Loucy (cell line): ENCODE results near the gene HYAL3.

Experiments used
- H2AFZ ChIP-seq: fragments of 200-600 bp; sonication (generic); 2 replicates; pipeline ENCODE4 v1.6.0; 2016; ENCODE audit warnings: antibody characterized with exemption, mild to moderate bottlenecking, low read length, moderate library complexity
- H3F3A ChIP-seq: fragments of 200-600 bp; 2 replicates; pipeline ENCODE4 v1.6.0; 2016; ENCODE audit warnings: antibody characterized with exemption, low read depth, mild to moderate bottlenecking
- H3K27me3 ChIP-seq: fragments of 200-600 bp; sonication (generic); 2 replicates; pipeline ENCODE4 v1.6.1; 2014; ENCODE audit warnings: low read length, mild to moderate bottlenecking; ENCODE audit not compliant: insufficient read depth, poor library complexity, severe bottlenecking
- H3K36me3 ChIP-seq: fragments of 200-600 bp; sonication (generic); 2 replicates; pipeline ENCODE4 v1.6.1; 2016; ENCODE audit warnings: low read length; ENCODE audit not compliant: insufficient read depth
- H3K4me1 ChIP-seq: fragments of 200-600 bp; sonication (generic); 2 replicates; pipeline ENCODE4 v1.5.1; 2014; ENCODE audit warnings: low read length, mild to moderate bottlenecking; ENCODE audit not compliant: insufficient read depth, poor library complexity, severe bottlenecking
- H3K4me2 ChIP-seq: fragments of 200-600 bp; sonication (generic); 2 replicates; pipeline ENCODE4 v1.6.0; 2014; ENCODE audit warnings: antibody characterized with exemption, low read length, low read depth, mild to moderate bottlenecking; ENCODE audit not compliant: poor library complexity, severe bottlenecking
- H3K4me3 ChIP-seq: fragments of 200-600 bp; sonication (generic); 2 replicates; pipeline ENCODE4 v1.5.1; 2014; ENCODE audit warnings: low read length, mild to moderate bottlenecking, mixed read lengths; ENCODE audit not compliant: poor library complexity, severe bottlenecking
- H3K79me2 ChIP-seq: fragments of 200-600 bp; sonication (generic); 2 replicates; pipeline ENCODE4 v1.6.1; 2014; ENCODE audit warnings: low read length; ENCODE audit not compliant: insufficient read depth
- H3K9ac ChIP-seq: fragments of 200-600 bp; sonication (generic); 2 replicates; pipeline ENCODE4 v1.6.0; 2014; ENCODE audit warnings: mild to moderate bottlenecking, low read depth, low read length, moderate library complexity; ENCODE audit not compliant: poor library complexity, severe bottlenecking
- H3K9me2 ChIP-seq: fragments of 200-600 bp; sonication (generic); replicated peaks from 2 replicates; pipeline ENCODE4 v1.6.1; 2016; ENCODE audit warnings: low read depth, low read length, mixed read lengths
- H3K9me3 ChIP-seq: fragments of 200-600 bp; sonication (generic); 2 replicates; pipeline ENCODE4 v1.6.1; 2014; ENCODE audit warnings: mild to moderate bottlenecking, antibody characterized with exemption, low read length, low read depth; ENCODE audit not compliant: insufficient read depth
- H4K20me1 ChIP-seq: fragments of 200-600 bp; sonication (generic); 2 replicates; pipeline ENCODE4 v1.6.0; 2014; ENCODE audit warnings: antibody characterized with exemption, low read length, mild to moderate bottlenecking; ENCODE audit not compliant: insufficient read depth, poor library complexity, severe bottlenecking
- CTCF ChIP-seq: fragments of 200-600 bp; sonication (generic); conservative IDR thresholded peaks from 2 replicates; pipeline ENCODE4 v1.5.1; 2014; ENCODE audit warnings: mild to moderate bottlenecking, antibody characterized with exemption, low read length
- EZH2phosphoT487 ChIP-seq: fragments of 200-600 bp; IDR thresholded peaks from 2 replicates; pipeline ENCODE4 v1.6.1; 2018; ENCODE audit warnings: antibody characterized with exemption, mild to moderate bottlenecking, moderate library complexity, borderline replicate concordance

The HYAL3 gene

GRCh38 chr3:50243543-50243895 lies 55.7 kb downstream of the HYAL3 start:
- H3K79me2 ChIP-seq, result peaks cover 96% of the 10 kb centered on the region

GRCh38 chr3:50242851-50243542 lies 56.2 kb downstream of the HYAL3 start:
- peaks cover 95% of the 10 kb centered on the region for H4K20me1 ChIP-seq
- H3K79me2 ChIP-seq, result peaks cover 96% of the 10 kb centered on the region
- peak overlapping the region; percentile 99 for H3K4me2 ChIP-seq
- peaks cover 3% of the 10 kb centered on the region; the same call in 1 of the 2 replicates for H3F3A ChIP-seq
- H3K9ac ChIP-seq, result peak overlapping the region; percentile 56
- H3K4me3 ChIP-seq, result peak overlapping the region; percentile 51
- no peak overlapping the region for H2AFZ ChIP-seq
- no peaks in the 10 kb centered on the region for H3K27me3 ChIP-seq
- peaks cover 16% of the 10 kb centered on the region; the same call in 1 of the 2 replicates for H3K36me3 ChIP-seq
- TF ChIP-seq CTCF, result no peak
- TF ChIP-seq EZH2phosphoT487, result no peak
- H3K9me2 ChIP-seq, result no peaks in the 10 kb centered on the region
- H3K4me1 ChIP-seq, result peaks cover 62% of the 10 kb centered on the region
- no peaks in the 10 kb centered on the region for H3K9me3 ChIP-seq

More at GRCh38 chr3:50243543-50243895, 55.7 kb downstream of the HYAL3 start:
- Histone ChIP-seq H3K9me3 (no peaks in the 10 kb centered on the region), H3K27me3 (no peaks in the 10 kb centered on the region), H3K4me2 (peak overlapping the region; percentile 99), H2AFZ (no peak overlapping the region), H3K4me3 (no peak overlapping the region), H3K36me3 (peaks cover 21% of the 10 kb centered on the region; the same call in 1 of the 2 replicates), H3K4me1 (peaks cover 57% of the 10 kb centered on the region), H4K20me1 (peaks cover 95% of the 10 kb centered on the region), H3F3A (peaks cover 3% of the 10 kb centered on the region; the same call in 1 of the 2 replicates), H3K9me2 (no peaks in the 10 kb centered on the region), H3K9ac (peak overlapping the region; percentile 56)
- TF ChIP-seq EZH2phosphoT487 (no peak), CTCF (no peak)
